ENCODE results near the gene RALGAPA2.
A peak's percentile ranks its signal among the peaks of the same experiment; 100 is the strongest.

The RALGAPA2 gene

GRCh38 chr20:20491784-20492264 is 220.6 kb downstream of the RALGAPA2 start:
- DNase-seq, result no peak
- peaks cover 3% of the 10 kb centered on the region for H3K9me3 Mint-ChIP-seq
- H3K4me1 Mint-ChIP-seq, result peaks cover 57% of the 10 kb centered on the region
- no peak overlapping the region for H3K4me3 Mint-ChIP-seq
- H3K27ac Mint-ChIP-seq, result peak overlapping the region; percentile 4
- peaks cover 28% of the 10 kb centered on the region for H3K36me3 Mint-ChIP-seq (ENCODE audit: low read depth)
- peaks cover 3% of the 10 kb centered on the region for H3K27me3 Mint-ChIP-seq (ENCODE audit: low read depth, poor library complexity)
- TF ChIP-seq CTCF (IDR thresholded peaks at IDR 0.05), result no peak

DNA sequence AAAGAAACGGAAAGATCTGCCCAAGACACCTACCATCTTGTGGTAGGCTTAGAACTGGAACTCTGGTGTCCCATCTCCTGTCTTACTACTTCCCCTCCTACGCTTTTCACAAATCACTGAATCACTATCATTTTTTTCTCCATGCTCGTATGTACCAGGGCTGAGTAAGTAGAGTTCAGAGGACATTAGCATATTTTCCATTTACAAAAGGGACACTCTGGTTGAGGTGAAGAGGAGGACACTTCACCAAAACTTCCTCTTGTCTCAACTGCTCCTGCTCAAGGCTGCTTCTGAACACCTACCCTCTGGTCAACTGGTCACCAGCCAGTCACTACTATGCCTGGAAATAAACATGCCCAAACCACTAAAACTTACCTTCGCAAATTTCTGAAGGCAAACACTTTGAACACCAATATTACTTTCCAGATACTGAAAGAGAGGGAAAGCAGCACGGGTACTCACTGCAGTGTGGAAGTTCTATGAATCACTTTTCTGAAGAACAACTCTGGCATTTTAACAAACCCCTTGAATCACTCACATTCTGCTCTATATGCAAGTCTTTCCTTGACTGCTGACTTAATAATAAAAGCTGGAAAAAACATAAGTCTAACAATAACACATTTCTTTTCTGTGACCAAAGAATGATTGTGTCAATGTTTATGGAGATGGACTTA is 221.2 kb downstream of the RALGAPA2 start:
- Mint-ChIP-seq H3K27ac (no peak overlapping the region), H3K36me3 (ENCODE audit: low read depth) (peaks cover 33% of the 10 kb centered on the region), H3K4me3 (no peak overlapping the region), H3K27me3 (ENCODE audit: low read depth, poor library complexity) (peaks cover 3% of the 10 kb centered on the region), H3K9me3 (peaks cover 9% of the 10 kb centered on the region), H3K4me1 (peaks cover 57% of the 10 kb centered on the region)
- no peak for DNase-seq
- TF ChIP-seq CTCF (IDR thresholded peaks at IDR 0.05), result no peak

GRCh38 chr20:20490673-20491072 is 221.8 kb downstream of the RALGAPA2 start:
- Mint-ChIP-seq H3K4me3 (no peak overlapping the region), H3K27me3 (ENCODE audit: low read depth, poor library complexity) (peaks cover 3% of the 10 kb centered on the region), H3K36me3 (ENCODE audit: low read depth) (peaks cover 29% of the 10 kb centered on the region), H3K9me3 (peaks cover 9% of the 10 kb centered on the region), H3K27ac (no peak overlapping the region), H3K4me1 (peaks cover 57% of the 10 kb centered on the region)
- TF ChIP-seq CTCF (IDR thresholded peaks at IDR 0.05), result no peak
- no peak for DNase-seq

GRCh38 chr20:20489648-20490341 is 222.6 kb downstream of the RALGAPA2 start:
- no peak for DNase-seq
- H3K4me1 Mint-ChIP-seq, result peaks cover 57% of the 10 kb centered on the region
- H3K27me3 Mint-ChIP-seq (ENCODE audit: low read depth, poor library complexity), result peaks cover 3% of the 10 kb centered on the region
- no peak for TF ChIP-seq CTCF (IDR thresholded peaks at IDR 0.05)
- H3K36me3 Mint-ChIP-seq (ENCODE audit: low read depth), result peaks cover 29% of the 10 kb centered on the region
- no peak overlapping the region for H3K27ac Mint-ChIP-seq
- H3K9me3 Mint-ChIP-seq, result peaks cover 9% of the 10 kb centered on the region
- no peak overlapping the region for H3K4me3 Mint-ChIP-seq

DNA sequence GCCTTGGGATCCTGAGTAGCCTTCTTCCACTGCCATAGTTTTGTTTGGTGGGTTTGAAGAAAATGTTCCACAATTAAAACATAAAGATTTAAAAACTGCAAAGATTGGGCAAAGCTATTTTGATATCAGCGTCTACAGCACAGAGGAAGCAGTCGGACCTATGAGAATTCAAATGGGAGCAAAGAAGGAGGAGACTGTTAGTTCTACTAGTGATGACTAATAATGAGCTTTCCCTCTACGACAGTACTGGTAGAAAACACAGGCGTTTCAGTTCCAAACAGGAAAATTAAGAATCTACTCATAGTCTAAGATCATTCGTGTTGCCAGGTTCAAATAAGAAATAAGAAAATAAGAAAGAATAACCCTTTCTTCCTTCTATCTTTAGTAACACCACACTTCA is 223.4 kb downstream of the RALGAPA2 start:
- no peak for DNase-seq
- H3K27ac Mint-ChIP-seq, result peak overlapping the region; percentile 9
- no peak overlapping the region for H3K4me3 Mint-ChIP-seq
- peaks cover 55% of the 10 kb centered on the region for H3K4me1 Mint-ChIP-seq
- TF ChIP-seq CTCF (IDR thresholded peaks at IDR 0.05), result no peak
- H3K36me3 Mint-ChIP-seq (ENCODE audit: low read depth), result peaks cover 29% of the 10 kb centered on the region
- peaks cover 9% of the 10 kb centered on the region for H3K9me3 Mint-ChIP-seq
- H3K27me3 Mint-ChIP-seq (ENCODE audit: low read depth, poor library complexity), result peaks cover 3% of the 10 kb centered on the region

Data from nephron progenitor cell (in vitro differentiated cells).